IMR-90 (cell line): ENCODE results near the gene NT5DC1.

Source experiments
- CEBPB ChIP-seq: IDR thresholded peaks from 2 replicates; pipeline ENCODE4 v1.6.1; 2012; ENCODE audit warnings: low read depth, low read length, improper control_type of control experiment
- ELK1 ChIP-seq: fragments of 150-350 bp; IDR thresholded peaks from 2 replicates; pipeline ENCODE4 v1.6.1; 2016; ENCODE audit warnings: low read depth, mild to moderate bottlenecking, low read length, moderate library complexity, borderline replicate concordance
- FOS ChIP-seq: fragments of 150-350 bp; IDR thresholded peaks from 2 replicates; pipeline ENCODE4 v1.6.1; 2016; ENCODE audit warnings: low read depth, low read length
- POLR2A ChIP-seq: IDR thresholded peaks from 2 replicates; pipeline ENCODE4 v1.6.1; 2012; ENCODE audit warnings: mild to moderate bottlenecking, low read depth, low read length
- RAD21 ChIP-seq: IDR thresholded peaks from 2 replicates; pipeline ENCODE4 v1.6.1; 2012; ENCODE audit warnings: low read length, improper control_type of control experiment
- RFX5 ChIP-seq: IDR thresholded peaks from 2 replicates; pipeline ENCODE4 v1.8.0; 2012; ENCODE audit warnings: low read depth, mild to moderate bottlenecking, low read length, moderate library complexity
- SMC3 ChIP-seq: fragments of 150-350 bp; IDR thresholded peaks from 2 replicates; pipeline ENCODE4 v1.6.1; 2016; ENCODE audit warnings: low read depth, mild to moderate bottlenecking, antibody characterized with exemption, low read length, moderate library complexity
- USF2 ChIP-seq: fragments of 150-350 bp; IDR thresholded peaks from 2 replicates; pipeline ENCODE4 v1.6.1; 2017; ENCODE audit warnings: mild to moderate bottlenecking, antibody characterized with exemption, low read length, low read depth
- TF ChIP-seq, protein P1 (sequence below): conservative IDR thresholded peaks from 2 replicates; pipeline ENCODE4 v1.5.1; 2012; ENCODE audit warnings: mild to moderate bottlenecking, low read depth, low read length, improper control_type of control experiment

DNA sequence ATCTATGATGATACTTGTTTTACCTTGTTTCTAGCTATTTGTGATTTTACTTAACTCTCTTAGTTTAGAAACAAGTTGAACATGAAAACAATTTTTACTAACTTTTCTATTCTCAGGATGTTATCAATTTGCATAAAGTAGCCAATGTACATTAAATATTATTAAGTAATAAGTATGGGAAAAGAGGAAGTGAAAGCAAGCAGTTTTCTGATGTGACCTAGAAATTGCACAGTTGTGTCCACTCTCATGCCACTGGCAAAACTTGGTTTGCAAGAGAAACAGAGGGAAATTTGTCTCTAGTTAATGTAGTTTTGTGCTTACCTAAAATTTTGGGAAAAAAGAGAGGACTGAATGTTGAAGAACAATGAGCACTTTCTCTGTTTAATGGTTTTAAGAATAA lies 198.3 kb downstream of the NT5DC1 start:
- TF ChIP-seq, protein P1, sequence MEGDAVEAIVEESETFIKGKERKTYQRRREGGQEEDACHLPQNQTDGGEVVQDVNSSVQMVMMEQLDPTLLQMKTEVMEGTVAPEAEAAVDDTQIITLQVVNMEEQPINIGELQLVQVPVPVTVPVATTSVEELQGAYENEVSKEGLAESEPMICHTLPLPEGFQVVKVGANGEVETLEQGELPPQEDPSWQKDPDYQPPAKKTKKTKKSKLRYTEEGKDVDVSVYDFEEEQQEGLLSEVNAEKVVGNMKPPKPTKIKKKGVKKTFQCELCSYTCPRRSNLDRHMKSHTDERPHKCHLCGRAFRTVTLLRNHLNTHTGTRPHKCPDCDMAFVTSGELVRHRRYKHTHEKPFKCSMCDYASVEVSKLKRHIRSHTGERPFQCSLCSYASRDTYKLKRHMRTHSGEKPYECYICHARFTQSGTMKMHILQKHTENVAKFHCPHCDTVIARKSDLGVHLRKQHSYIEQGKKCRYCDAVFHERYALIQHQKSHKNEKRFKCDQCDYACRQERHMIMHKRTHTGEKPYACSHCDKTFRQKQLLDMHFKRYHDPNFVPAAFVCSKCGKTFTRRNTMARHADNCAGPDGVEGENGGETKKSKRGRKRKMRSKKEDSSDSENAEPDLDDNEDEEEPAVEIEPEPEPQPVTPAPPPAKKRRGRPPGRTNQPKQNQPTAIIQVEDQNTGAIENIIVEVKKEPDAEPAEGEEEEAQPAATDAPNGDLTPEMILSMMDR = no peak
- no peak for TF ChIP-seq POLR2A
- no peak for TF ChIP-seq CEBPB
- TF ChIP-seq RAD21 = no peak
- no peak for TF ChIP-seq FOS
- TF ChIP-seq RFX5 = no peak
- no peak for TF ChIP-seq USF2
- no peak for TF ChIP-seq ELK1
- TF ChIP-seq SMC3 = no peak
